Measurements from ENCODE around the gene RNF25.

Gene RNF25

DNA sequence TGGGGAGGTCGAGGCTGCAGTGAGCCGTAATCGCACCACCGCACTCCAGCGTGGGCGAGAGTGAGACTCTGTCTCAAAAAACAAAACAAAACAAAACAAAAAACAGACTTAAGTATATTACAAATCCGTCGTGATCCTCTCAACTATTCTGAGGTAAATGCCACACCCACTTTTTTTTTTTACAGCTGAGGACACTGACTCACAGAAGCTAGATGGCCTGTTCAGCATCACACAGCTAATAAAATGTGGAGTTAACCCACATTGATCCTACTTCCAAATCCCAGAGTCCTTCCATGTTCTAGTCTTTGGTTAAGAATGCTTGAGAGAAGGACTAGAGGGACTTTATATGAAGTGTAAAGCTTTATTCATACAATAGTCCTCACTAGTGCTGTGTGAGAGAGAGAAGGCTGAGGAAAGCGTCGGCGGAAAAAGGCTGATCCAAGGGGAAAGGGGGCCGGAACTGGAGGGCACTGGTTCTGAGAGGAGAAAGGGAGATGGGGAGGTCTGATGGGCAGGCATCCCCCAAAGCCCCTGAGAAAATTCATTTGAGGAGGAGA is 627 bp downstream of the RNF25 start:
- Histone ChIP-seq H3K27me3 (replicated peaks; ENCODE audit: control insufficient read depth, insufficient read depth, low read length) (no peaks in the 10 kb centered on the region), H3K4me3 (replicated peaks; ENCODE audit: low read depth, low read length) (peak overlapping the region; percentile 98), H3K36me3 (ENCODE audit: control insufficient read depth, insufficient read depth, low read length) (peaks cover 10% of the 10 kb centered on the region)
- TF ChIP-seq, protein P1, sequence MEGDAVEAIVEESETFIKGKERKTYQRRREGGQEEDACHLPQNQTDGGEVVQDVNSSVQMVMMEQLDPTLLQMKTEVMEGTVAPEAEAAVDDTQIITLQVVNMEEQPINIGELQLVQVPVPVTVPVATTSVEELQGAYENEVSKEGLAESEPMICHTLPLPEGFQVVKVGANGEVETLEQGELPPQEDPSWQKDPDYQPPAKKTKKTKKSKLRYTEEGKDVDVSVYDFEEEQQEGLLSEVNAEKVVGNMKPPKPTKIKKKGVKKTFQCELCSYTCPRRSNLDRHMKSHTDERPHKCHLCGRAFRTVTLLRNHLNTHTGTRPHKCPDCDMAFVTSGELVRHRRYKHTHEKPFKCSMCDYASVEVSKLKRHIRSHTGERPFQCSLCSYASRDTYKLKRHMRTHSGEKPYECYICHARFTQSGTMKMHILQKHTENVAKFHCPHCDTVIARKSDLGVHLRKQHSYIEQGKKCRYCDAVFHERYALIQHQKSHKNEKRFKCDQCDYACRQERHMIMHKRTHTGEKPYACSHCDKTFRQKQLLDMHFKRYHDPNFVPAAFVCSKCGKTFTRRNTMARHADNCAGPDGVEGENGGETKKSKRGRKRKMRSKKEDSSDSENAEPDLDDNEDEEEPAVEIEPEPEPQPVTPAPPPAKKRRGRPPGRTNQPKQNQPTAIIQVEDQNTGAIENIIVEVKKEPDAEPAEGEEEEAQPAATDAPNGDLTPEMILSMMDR (IDR thresholded peaks at IDR 0.05; ENCODE audit: insufficient read depth, low read length, poor library complexity, severe bottlenecking), result no peak
- no peak for DNase-seq (ENCODE audit: extremely low read depth, insufficient read length)

DNA sequence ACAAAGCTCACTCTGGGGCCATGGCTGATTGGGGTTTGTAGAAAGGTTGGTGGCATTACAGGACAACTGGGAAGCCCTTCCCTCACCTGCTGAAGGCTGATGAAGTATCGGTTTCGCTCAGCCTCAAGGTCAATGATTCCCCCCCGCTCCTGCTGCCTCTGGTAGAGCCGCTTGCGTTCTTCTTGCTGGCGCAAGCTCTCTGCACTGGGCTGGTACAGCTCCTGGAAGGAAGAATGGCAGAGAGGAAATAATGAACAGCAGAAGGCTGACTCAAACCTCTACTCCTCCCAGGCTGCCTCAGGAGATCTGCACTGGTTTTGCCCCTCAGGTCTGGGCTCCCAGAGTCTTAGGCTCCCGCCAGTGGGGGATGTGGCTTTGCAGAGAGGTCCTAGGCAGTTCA is 7.1 kb downstream of the RNF25 start:
- Histone ChIP-seq H3K27me3 (replicated peaks; ENCODE audit: control insufficient read depth, insufficient read depth, low read length) (no peaks in the 10 kb centered on the region), H3K4me3 (replicated peaks; ENCODE audit: low read depth, low read length) (no peak overlapping the region), H3K36me3 (ENCODE audit: control insufficient read depth, insufficient read depth, low read length) (peaks cover 37% of the 10 kb centered on the region)
- DNase-seq (ENCODE audit: extremely low read depth, insufficient read length), result no peak
- TF ChIP-seq, protein P1 (IDR thresholded peaks at IDR 0.05; ENCODE audit: insufficient read depth, low read length, poor library complexity, severe bottlenecking), result no peak

DNA sequence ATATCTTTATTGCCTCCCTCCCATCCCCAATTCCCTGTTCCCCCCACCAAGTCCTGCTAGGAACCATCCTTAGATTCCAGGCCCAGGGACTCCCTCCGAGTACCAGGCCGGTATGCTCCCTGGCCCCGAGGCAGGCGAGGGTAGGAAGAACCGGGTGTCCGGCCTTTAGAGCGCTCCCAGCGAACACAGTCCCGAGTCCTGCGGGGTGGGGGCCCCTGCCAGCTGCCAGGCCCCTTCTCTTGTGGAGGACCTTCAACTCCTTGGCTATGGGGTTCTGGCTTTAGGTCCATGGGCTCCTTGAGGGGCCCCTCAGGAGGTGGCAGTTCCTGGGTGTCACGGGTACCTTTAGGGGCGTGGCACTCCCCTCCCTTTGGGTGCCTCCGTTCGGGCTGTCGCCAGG is 7.9 kb downstream of the RNF25 start:
- H3K36me3 ChIP-seq (ENCODE audit: control insufficient read depth, insufficient read depth, low read length), result peaks cover 37% of the 10 kb centered on the region
- no peak for DNase-seq (ENCODE audit: extremely low read depth, insufficient read length)
- no peaks in the 10 kb centered on the region for H3K27me3 ChIP-seq (replicated peaks; ENCODE audit: control insufficient read depth, insufficient read depth, low read length)
- H3K4me3 ChIP-seq (replicated peaks; ENCODE audit: low read depth, low read length), result no peak overlapping the region
- TF ChIP-seq, protein P1 (IDR thresholded peaks at IDR 0.05; ENCODE audit: insufficient read depth, low read length, poor library complexity, severe bottlenecking), result no peak

DNA sequence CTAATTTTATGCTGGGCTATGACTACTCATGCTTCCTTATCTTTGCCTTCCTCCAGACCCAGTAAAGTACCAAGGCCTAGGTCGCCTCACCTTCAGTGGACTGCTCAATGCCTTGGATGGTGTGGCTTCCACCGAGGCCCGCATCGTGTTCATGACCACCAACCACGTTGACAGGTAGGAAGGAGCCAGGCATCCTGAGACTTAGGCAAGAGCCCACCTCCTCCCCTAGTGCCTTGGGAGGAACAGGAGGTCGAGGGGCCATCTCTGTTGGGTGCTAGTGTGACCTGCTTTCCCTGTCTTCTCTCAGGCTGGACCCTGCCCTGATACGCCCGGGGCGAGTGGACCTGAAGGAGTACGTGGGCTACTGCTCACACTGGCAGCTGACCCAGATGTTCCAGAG is 9.0 kb downstream of the RNF25 start:
- Histone ChIP-seq H3K27me3 (replicated peaks; ENCODE audit: control insufficient read depth, insufficient read depth, low read length) (no peaks in the 10 kb centered on the region), H3K36me3 (ENCODE audit: control insufficient read depth, insufficient read depth, low read length) (peaks cover 32% of the 10 kb centered on the region), H3K4me3 (replicated peaks; ENCODE audit: low read depth, low read length) (no peak overlapping the region)
- TF ChIP-seq, protein P1 (IDR thresholded peaks at IDR 0.05; ENCODE audit: insufficient read depth, low read length, poor library complexity, severe bottlenecking), result no peak
- no peak for DNase-seq (ENCODE audit: extremely low read depth, insufficient read length)

DNA sequence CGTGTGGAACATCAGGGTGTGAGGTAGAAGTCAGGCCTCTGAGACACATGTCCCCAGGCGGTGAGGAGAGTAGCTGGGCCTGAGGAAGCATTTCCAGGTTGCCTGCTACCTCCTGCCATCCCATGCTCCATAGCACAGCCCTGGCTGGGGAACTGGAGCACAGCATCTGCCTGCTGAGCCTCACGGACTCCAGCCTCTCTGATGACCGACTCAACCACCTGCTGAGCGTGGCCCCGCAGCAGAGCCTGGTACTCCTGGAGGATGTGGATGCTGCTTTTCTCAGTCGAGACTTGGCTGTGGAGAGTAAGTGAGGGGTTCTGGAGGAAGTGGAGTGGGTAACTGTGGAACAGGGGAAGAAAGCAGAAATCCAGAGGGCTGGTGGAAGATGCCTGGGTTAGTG is 9.4 kb downstream of the RNF25 start:
- no peaks in the 10 kb centered on the region for H3K27me3 ChIP-seq (replicated peaks; ENCODE audit: control insufficient read depth, insufficient read depth, low read length)
- no peak overlapping the region for H3K4me3 ChIP-seq (replicated peaks; ENCODE audit: low read depth, low read length)
- TF ChIP-seq, protein P1 (IDR thresholded peaks at IDR 0.05; ENCODE audit: insufficient read depth, low read length, poor library complexity, severe bottlenecking), result no peak
- H3K36me3 ChIP-seq (ENCODE audit: control insufficient read depth, insufficient read depth, low read length), result peaks cover 30% of the 10 kb centered on the region
- DNase-seq (ENCODE audit: extremely low read depth, insufficient read length), result no peak

DNA sequence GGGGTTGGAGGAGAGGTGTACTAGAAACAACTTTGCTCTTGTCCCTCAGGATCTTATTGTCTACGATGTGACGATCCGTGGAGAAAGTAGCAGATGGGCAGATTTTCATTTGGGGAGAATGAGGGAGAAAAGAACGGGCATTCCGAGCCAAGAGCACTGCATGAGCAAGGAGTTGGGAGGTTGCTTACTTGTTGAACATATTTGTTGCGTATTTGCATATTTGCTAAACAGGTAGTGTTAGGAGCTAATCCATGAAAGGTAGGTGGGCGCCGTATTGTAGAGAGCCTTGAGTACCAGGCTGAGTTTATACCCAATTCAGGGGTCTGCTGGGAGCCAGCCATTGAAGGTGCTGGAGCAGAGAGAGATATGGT is 11.8 kb downstream of the RNF25 start:
- no peaks in the 10 kb centered on the region for H3K27me3 ChIP-seq (replicated peaks; ENCODE audit: control insufficient read depth, insufficient read depth, low read length)

More for the DNA sequence above, 11.8 kb downstream of the RNF25 start:
- TF ChIP-seq, protein P1 (IDR thresholded peaks at IDR 0.05; ENCODE audit: insufficient read depth, low read length, poor library complexity, severe bottlenecking), result no peak
- Histone ChIP-seq H3K4me3 (replicated peaks; ENCODE audit: low read depth, low read length) (peak overlapping the region; percentile 88), H3K36me3 (ENCODE audit: control insufficient read depth, insufficient read depth, low read length) (peaks cover 32% of the 10 kb centered on the region)
- no peak for DNase-seq (ENCODE audit: extremely low read depth, insufficient read length)

All from GM06990 (cell line).